ELR (cell line): ENCODE results near the gene CACUL1.
"Not testable (repeated sequence)": the region's sequence is repeated elsewhere in the genome, so short reads cannot be mapped to it uniquely, and the experiment has no call there.

Experiments used
- DNase-seq: peaks from one replicate; pipeline ENCODE4 v3.0.0-alpha.2; 2015; ENCODE audit warnings: low read depth

CACUL1 gene

GRCh38 chr10:118754556-118755423 lies at the start of gene CACUL1:
CACUL1 (minus strand) TSS chr10:118754970; CDS start chr10:118754762, 208 bp downstream.
- DNase-seq = peak; percentile 100

DNA sequence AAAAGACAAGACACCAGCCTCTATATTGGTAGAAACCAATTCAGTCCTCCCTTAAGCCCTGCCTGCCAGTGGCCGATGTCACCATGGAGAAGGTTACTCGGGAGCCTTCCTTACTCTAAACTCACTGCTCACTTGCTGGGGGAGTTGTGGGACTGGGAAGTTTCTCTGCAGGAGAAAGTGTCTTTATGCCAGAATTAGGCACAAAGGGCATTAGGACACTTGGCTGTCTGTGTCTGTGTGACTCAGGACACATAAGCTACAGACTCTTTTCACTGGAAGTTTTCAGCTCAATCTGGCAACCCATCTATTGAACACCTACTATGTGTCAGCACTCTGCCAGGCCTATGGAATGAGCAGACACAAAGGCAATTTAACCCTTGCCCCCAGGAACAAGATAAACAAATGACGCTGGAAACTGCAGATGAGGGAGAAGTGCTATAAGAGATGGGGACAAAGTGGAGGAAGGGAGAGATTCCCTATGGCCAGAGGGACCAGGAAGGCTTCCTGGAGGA lies 49.5 kb upstream of the CACUL1 start:
- DNase-seq = no peak

GRCh38 chr10:118802126-118802793 lies 47.5 kb upstream of the CACUL1 start:
- no peak for DNase-seq

DNA sequence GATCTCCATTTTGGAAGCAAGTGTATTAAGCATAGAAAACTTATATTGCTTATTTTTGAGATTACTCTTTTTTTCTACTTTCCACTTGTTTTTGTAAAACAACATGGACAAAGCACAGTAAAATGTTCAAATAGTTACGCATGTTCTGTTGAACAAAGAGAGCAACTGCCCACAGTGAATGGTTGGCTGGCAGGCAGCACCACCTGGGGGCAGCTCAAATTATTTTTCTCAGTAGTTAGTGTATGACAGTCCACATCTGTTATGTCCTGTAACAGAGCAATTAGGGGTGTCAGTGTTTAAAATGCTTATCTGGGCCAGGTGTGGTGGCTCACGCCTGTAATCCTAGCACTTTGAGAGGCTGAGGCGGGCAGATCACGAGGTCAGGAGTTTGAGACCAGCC lies 46.1 kb upstream of the CACUL1 start:
- peak; percentile 25 for DNase-seq

- DNase-seq = peak; percentile 72
Observed at GRCh38 chr10:118799777-118800176, 45.0 kb upstream of the CACUL1 start.

- DNase-seq = peak; percentile 43
Observed at GRCh38 chr10:118798231-118798662, 43.5 kb upstream of the CACUL1 start.

GRCh38 chr10:118794971-118795370 lies 40.2 kb upstream of the CACUL1 start:
- DNase-seq = not testable (repeated sequence)

DNA sequence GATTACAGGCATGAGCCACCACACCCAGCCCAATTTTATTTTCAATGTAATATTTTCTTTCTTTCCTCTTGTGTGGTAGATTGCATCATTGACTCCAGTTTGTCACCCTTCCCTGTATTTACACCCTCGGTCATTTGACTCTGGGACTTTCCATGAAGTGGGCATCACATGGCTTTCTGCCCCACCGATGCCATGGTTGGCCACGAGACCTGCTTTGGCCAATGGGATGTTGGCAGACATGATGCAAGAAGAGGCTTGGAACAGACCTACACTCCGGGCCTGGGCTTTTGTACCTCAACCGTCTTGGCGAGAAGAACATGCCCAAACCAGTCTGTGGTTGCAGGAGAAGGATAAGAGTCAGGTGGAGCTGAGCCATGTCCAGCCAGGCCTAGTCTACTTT lies 38.8 kb upstream of the CACUL1 start:
- no peak for DNase-seq

- no peak for DNase-seq
Observed at GRCh38 chr10:118792526-118792925, 37.8 kb upstream of the CACUL1 start.

DNA sequence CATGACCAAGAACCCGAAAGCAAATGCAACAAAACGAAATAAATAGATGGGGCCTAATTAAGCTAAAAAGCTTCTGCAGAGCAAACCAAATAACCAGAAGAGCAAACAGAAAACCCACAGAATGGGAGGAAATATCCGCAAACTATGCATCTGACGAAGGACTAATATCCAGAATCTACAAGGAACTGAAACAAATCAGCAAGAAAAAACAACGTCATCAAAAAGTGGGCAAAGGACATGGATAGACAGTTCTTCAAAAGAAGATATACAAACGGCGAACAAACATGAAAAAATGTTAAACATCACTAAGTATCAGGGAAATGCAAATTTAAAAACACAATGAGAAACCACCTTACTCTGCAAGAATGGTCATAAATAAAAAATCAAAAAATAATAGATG lies 35.3 kb upstream of the CACUL1 start:
- no peak for DNase-seq

DNA sequence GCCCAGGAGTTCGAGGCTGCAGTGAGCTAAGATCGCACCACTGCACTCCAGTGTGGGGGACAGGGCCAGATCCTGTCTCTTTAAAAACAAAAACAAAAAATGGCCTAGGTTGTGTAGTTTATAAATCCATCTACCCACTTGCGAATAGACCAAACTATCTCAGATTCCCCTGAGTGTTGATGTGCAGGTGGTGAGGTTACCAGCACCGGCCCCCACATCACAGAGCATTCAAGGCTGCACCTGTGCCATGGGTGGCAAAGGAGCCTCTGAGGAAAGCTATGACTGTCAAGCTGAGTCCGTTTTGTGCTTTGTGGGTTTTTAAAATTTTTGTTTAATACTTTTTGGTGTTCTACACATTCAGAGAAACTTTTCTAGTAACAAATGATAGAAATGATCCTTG lies 30.8 kb upstream of the CACUL1 start:
- no peak for DNase-seq

DNA sequence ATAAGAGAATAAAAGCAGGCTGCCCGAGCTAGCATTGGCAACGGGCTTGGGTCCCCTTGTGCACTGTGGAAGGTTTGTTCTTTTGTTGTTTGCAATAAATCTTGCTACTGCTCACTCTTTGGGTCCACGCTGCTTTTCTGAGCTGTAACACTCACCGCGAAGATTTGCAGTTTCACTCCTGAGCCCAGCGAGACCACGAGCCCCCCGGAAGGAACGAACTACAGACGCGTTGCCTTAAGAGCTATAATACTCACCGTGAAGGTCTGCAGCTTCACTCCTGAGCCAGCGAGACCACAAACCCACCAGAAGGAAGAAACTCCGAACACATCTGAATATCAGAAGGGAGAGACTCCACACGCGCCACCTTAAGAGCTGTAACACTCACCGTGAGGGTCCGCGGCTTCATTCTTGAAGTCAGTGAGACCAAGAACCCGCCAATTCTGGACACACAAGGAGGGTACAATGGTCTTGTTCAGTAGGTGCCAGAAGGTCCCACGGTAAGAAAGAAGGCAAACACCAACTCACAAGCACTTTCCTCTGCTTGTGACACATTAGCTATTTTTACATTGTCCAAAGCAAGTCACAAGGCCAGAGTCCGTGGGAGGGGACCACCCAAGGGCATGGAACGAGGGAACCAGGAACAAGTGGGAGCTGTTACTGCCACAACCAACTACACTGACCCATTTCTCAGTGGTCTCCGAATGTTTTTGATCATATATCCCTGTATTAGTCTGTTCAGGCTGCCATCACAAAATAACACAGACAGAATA lies 29.2 kb upstream of the CACUL1 start:
- DNase-seq = no peak

DNA sequence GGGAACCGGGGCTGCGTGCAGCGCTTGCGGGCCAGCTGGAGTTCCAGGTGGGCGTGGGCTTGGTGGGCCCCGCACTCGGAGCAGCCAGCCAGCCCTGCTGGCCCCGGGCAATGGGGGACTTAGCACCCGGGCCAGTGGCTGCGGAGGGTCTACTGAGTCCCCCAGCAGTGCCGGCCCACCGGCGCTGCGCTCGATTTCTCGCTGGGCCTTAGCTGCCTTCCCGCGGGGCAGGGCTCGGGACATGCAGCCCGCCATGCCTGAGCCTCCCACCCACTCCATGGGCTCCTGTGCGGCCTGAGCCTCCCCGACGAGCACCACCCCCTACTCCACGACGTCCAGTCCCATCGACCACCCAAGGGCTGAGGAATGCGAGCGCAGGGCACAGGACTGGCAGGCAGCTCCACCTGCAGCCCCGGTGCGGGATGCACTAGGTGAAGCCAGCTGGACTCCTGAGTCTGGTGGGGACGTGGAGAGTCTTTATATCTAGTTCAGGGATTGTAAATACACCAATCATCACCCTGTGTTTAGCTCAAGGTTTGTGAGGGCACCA lies 28.2 kb upstream of the CACUL1 start:
- not testable (repeated sequence) for DNase-seq

- no peak for DNase-seq
Observed at GRCh38 chr10:118781541-118781940, 26.8 kb upstream of the CACUL1 start.

DNA sequence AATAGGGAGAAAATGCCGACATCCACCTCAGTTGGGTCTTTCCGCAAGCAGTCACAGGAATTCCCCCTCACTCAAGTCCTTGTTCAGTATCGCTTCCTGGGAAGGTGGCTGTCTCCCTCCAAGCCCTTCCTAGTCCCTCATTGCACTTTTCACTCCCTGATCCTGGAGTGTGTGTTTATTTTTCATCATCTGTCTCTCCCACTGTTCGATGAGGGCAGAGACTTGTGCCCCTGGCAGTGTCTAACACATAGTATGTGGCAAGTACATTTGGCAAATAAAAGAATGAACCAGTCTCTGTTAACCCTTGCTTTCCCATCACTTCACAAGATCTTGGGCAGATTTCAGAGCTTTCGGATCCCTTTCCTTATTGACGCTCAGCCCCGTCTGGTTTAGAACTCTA lies 24.0 kb upstream of the CACUL1 start:
- no peak for DNase-seq

DNA sequence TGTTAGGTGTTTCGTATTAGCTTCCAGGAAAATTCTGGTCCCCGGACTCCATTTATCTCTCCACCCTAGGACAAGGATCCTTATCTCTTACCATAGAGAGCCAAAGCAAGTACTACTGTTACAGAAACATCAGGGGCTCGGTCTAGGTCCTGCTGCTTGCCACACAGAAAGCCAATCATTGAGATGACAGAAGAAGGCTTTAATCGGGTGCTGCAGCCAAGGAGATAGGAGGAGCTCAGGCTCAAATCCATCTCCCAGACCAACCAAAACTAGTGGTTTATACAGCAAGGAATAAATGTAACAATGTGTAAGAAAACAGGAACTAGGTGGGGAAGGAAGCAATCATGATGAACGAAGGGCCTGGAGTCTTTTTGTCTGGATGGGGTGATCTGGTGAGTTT lies 22.2 kb upstream of the CACUL1 start:
- no peak for DNase-seq

GRCh38 chr10:118776033-118776432 lies 21.3 kb upstream of the CACUL1 start:
- DNase-seq = no peak

GRCh38 chr10:118775478-118775877 lies 20.7 kb upstream of the CACUL1 start:
- peak; percentile 15 for DNase-seq

- no peak for DNase-seq
Observed at GRCh38 chr10:118773041-118773440, 18.3 kb upstream of the CACUL1 start.

- DNase-seq = no peak
Observed at GRCh38 chr10:118771976-118772375, 17.2 kb upstream of the CACUL1 start.

DNA sequence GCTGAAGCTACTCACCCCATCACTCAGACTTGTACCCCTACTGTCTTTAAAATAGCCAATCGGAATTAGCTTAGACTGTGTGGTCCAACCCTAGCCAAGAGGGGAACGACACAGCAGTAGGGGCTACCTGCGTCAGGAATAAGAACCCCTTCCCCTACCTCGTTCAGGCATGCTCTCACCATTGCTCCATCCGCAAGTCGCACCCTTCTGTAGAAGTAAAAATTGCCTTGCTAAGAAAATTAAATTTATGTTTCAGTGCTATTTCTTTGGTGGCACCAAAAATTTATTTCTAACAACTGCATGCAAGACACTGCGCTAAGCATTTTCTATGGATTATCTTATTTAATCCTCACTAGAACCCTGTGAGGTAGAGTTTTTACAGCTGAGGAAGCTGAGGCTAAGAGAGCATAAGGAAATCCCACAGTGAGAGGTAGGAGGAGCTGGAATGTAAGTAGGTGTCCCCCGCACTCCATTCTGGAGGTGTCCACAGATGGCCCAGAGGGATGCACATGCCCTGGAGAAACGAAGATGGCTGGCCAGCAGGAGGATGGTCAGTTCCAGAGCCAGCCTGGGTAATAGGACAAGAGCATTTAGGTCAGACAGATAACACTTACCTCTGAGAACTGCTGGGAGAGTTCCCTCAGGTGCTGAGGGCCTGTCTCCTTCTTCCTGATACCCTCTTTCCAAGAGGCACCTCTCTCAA lies 15.3 kb upstream of the CACUL1 start:
- DNase-seq = no peak
